Gastroesophageal sphincter (tissue), 4 donors: ENCODE results near the gene CCDC97. TPM values are rescaled to one million over a fixed set of nuclear protein-coding genes. Genes with fewer than 3 reads are reported as not detected.

Experiments used
- ATAC-seq: fragments of 150-250 bp; one replicate; pipeline ENCODE4 v1.9.1; 2016; ENCODE audit warnings: mild to moderate bottlenecking, moderate library complexity
- H3K27ac ChIP-seq, 4 donors: fragments of 200-600 bp; sonication (generic) in 3 of 4; 1 replicate in 3 of 4; 2 replicates in 1 of 4; pipeline ENCODE4 v1.5.1; 2016 to 2019
- H3K27me3 ChIP-seq: fragments of 200-600 bp; sonication (generic); one replicate; pipeline ENCODE4 v1.5.1; 2019
- H3K36me3 ChIP-seq, 2 donors: fragments of 200-600 bp; sonication (generic); one replicate each; pipeline ENCODE4 v1.5.1; 2019; ENCODE audit warnings: control low read depth in 1 of 2
- H3K4me1 ChIP-seq, 3 donors: fragments of 200-600 bp; sonication (generic); 1 replicate in 2 of 3; 2 replicates in 1 of 3; pipeline ENCODE4 v1.5.1; 2016 to 2019; ENCODE audit warnings: control low read depth in 2 of 3
- H3K4me3 ChIP-seq, 2 donors: fragments of 200-600 bp; sonication (generic); one replicate each; pipeline ENCODE4 v1.5.1; 2019; ENCODE audit warnings: mild to moderate bottlenecking in 1 of 2, moderate library complexity in 1 of 2
- H3K9me3 ChIP-seq, 3 donors: fragments of 200-600 bp; sonication (generic); one replicate each; pipeline ENCODE4 v1.5.1; 2017 to 2019; ENCODE audit warnings: control low read depth in 2 of 3
- EP300 ChIP-seq: sonication (generic); formaldehyde crosslinking; IDR thresholded peaks from one replicate; pipeline ENCODE4 v1.6.1; 2017; ENCODE audit warnings: antibody characterized with exemption, mild to moderate bottlenecking
- POLR2A ChIP-seq, 2 donors: fragments of 450-650 bp; IDR thresholded peaks; one replicate each; pipeline ENCODE4 v1.6.1; 2017; ENCODE audit warnings: antibody characterized with exemption in 2 of 2, mild to moderate bottlenecking in 2 of 2, moderate library complexity in 1 of 2
- POLR2AphosphoS5 ChIP-seq: sonication (generic); formaldehyde crosslinking; IDR thresholded peaks from one replicate; pipeline ENCODE4 v1.6.1; 2017; ENCODE audit warnings: antibody characterized with exemption
- WGBS, 2 donors: methylation state at CpG; one replicate each; pipeline ENCODE4 v1.1.5; 2018; ENCODE audit warnings: low coverage in 1 of 2; 5-methylcytosine and 5-hydroxymethylcytosine counted together
- total RNA-seq, 4 donors: library from RNA; depleted of rRNA; stranded (reverse); fragments of >200 nt; gene quantifications; one replicate each; pipeline ENCODE4 v1.1.0, GENCODE V29; 2016
- TF ChIP-seq, protein P1 (sequence below), 4 experiments: fragments of 200-600 bp in 2 of 4; fragments of 450-650 bp in 2 of 4; sonication (generic) in 1 of 4; IDR thresholded peaks; one replicate each; pipeline ENCODE4 v1.5.1; 2017 to 2019; ENCODE audit warnings: antibody characterized with exemption in 4 of 4, mild to moderate bottlenecking in 2 of 4, moderate library complexity in 2 of 4

Gene CCDC97
- total RNA-seq, 4 donors from 2014 or later: 11.6 to 18.9 (median 15.9) TPM

DNA sequence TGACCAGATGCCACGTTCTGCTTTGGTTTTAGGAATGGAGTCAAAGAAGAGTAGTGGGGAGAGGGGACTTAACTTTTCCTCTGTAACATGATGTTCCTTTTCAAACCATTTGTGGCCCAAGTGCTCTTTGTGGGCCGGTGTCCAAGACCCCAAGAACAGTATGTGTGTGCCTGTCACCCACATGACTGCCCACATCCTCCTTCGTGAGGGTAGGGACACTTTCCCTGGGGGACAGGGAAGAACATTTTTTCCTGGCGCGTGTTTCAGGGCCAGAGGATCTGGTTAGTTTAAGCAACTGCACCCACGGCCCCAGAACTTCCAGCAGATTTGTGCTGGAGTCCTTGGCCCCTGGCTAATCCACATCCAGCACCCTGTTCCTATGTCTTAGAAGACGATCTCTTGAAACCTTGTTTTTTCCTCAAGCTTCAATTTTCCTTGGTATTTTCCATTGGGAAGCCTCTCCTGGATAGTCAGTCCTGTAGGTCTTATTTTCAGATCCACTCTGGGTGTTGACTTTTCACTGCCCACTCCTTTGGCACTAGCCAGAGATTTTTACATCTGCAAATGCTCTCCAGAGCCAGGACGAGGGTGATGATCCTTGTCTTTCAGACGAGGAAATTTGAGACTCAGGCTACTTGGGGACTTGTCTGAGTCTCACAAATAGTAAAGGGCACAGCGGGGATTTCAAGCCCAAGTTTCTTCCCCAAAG is 10.8 kb upstream of the CCDC97 start:
- H3K4me1 ChIP-seq: peaks cover 9 to 63% (median 39%) of the 10 kb centered on the region in 3 donors
- 21 to 36% methylated on average over 6 to 10 of the region's 10 CpGs for WGBS, 2 donors

DNA sequence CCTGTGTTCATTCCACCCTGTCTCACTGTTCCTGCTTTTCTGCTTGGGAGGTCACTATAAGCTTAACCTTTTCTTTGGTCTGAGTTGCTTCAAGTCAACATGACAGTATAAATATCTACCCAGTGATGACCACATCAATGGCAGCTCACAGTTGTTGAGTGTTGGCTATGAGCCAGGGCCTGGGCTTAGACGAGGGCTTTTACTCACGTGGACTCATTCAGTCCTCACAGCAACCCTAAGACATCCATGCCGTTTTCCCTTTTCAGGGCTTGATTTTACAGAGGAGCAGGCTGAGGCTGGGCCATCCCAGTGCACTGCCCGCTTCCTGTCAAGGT is 10.2 kb upstream of the CCDC97 start:
- H3K27me3 ChIP-seq: no peaks in the 10 kb centered on the region
- no peaks in the 10 kb centered on the region for H3K9me3 ChIP-seq
- H3K36me3 ChIP-seq: peaks cover 0 to 80% of the 10 kb centered on the region in 2 donors
- peak; percentile 53 for ATAC-seq
- H3K27ac ChIP-seq: peak overlapping the region; percentile 24 to 82 (median 79)
- TF ChIP-seq EP300 (no peak), POLR2AphosphoS5 (peak; percentile 80)
- TF ChIP-seq, protein P1, sequence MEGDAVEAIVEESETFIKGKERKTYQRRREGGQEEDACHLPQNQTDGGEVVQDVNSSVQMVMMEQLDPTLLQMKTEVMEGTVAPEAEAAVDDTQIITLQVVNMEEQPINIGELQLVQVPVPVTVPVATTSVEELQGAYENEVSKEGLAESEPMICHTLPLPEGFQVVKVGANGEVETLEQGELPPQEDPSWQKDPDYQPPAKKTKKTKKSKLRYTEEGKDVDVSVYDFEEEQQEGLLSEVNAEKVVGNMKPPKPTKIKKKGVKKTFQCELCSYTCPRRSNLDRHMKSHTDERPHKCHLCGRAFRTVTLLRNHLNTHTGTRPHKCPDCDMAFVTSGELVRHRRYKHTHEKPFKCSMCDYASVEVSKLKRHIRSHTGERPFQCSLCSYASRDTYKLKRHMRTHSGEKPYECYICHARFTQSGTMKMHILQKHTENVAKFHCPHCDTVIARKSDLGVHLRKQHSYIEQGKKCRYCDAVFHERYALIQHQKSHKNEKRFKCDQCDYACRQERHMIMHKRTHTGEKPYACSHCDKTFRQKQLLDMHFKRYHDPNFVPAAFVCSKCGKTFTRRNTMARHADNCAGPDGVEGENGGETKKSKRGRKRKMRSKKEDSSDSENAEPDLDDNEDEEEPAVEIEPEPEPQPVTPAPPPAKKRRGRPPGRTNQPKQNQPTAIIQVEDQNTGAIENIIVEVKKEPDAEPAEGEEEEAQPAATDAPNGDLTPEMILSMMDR (IDR thresholded peaks at IDR 0.05): no peak
- H3K4me3 ChIP-seq: no peak overlapping the region
- WGBS, 2 donors: 17% methylated on average over 2 of the region's 4 CpGs; no CpG with 5 or more reads in 1 of the 2 donors
- peaks cover 9 to 68% (median 39%) of the 10 kb centered on the region in 3 donors for H3K4me1 ChIP-seq

More for the DNA sequence above, 10.8 kb upstream of the CCDC97 start:
- TF ChIP-seq POLR2A (IDR thresholded peaks at IDR 0.05) (no peak), POLR2AphosphoS5 (peak; percentile 29)
- Histone ChIP-seq H3K9me3 (no peaks in the 10 kb centered on the region), H3K36me3 (peaks cover 0 to 80% of the 10 kb centered on the region in 2 donors), H3K27me3 (no peaks in the 10 kb centered on the region), H3K27ac (peak overlapping the region; percentile 24 to 82 (median 79)), H3K4me3 (no peak overlapping the region)
- ATAC-seq: peak; percentile 25

DNA sequence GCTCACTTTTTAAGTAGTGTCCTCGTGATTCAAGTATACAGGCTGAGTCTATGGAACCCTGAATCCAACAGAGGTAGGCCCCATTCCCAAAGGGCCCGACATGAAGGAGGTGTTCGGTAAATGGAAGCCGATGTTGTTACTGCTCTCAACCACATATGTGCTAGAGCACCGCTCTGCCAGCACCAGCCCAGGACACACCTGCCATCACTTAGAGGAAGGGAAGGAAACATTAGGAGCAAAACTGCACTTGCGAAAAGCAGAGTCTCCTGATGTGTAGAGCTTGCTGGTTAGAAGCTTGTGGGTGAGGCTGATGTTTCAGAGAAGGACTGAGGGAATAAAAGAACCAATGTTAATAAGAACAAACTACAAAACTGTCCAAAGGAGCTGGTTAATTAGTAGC is 9.4 kb upstream of the CCDC97 start:
- TF ChIP-seq, protein P1 (IDR thresholded peaks at IDR 0.05): no peak
- TF ChIP-seq EP300 (no peak), POLR2A (IDR thresholded peaks at IDR 0.05) (no peak), POLR2AphosphoS5 (no peak)
- Histone ChIP-seq H3K27ac (peak overlapping the region; percentile 24 to 82 (median 79)), H3K4me1 (peaks cover 9 to 68% (median 39%) of the 10 kb centered on the region in 3 donors), H3K9me3 (no peaks in the 10 kb centered on the region), H3K4me3 (no peak overlapping the region), H3K27me3 (no peaks in the 10 kb centered on the region), H3K36me3 (peaks cover 0 to 80% of the 10 kb centered on the region in 2 donors)
- ATAC-seq: no peak
- 75 to 85% methylated on average over 4 to 6 of the region's 6 CpGs for WGBS, 2 donors

DNA sequence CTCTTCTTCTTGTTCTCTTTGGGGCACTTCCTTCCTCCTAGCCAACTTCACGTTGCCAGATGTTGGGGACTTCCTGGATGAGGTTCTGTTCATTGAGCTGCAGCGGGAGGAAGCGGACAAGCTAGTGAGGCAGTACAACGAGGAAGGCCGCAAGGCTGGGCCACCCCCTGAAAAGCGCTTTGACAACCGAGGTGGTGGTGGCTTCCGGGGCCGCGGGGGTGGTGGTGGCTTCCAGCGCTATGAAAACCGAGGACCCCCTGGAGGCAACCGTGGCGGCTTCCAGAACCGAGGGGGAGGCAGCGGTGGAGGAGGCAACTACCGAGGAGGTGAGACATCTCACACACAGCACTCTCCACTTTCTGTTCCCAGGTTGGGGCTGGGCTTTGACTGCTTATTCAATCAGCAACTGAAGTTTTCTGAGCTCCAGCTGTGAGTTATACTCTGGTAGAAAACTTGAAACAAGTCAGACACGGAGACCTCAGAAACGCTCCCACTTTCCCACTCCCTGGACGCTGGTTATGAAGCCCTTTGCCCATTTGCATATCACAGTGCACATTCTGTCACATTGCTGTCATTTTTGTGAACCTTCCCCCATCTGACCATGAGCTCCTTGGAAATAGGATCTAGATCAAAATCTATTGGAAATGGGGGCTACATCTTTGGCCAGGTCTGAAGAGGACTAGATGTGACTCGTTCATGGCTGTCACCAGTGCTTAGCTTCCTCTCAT is 7.2 kb upstream of the CCDC97 start:
- peak overlapping the region in 1 of 2 donors; percentile 14 for H3K4me3 ChIP-seq
- no peaks in the 10 kb centered on the region for H3K27me3 ChIP-seq
- peaks cover 0 to 79% of the 10 kb centered on the region in 2 donors for H3K36me3 ChIP-seq
- H3K27ac ChIP-seq: peak overlapping the region in 2 of 4 donors; percentile 47 to 61
- ATAC-seq: no peak
- WGBS, 2 donors: 73 to 81% methylated on average over 4 of the region's 21 CpGs
- no peak for TF ChIP-seq POLR2AphosphoS5
- TF ChIP-seq, protein P1 (IDR thresholded peaks at IDR 0.05): no peak
- TF ChIP-seq POLR2A (IDR thresholded peaks at IDR 0.05): no peak
- peaks cover 0 to 58% (median 31%) of the 10 kb centered on the region in 3 donors for H3K4me1 ChIP-seq
- no peaks in the 10 kb centered on the region for H3K9me3 ChIP-seq

DNA sequence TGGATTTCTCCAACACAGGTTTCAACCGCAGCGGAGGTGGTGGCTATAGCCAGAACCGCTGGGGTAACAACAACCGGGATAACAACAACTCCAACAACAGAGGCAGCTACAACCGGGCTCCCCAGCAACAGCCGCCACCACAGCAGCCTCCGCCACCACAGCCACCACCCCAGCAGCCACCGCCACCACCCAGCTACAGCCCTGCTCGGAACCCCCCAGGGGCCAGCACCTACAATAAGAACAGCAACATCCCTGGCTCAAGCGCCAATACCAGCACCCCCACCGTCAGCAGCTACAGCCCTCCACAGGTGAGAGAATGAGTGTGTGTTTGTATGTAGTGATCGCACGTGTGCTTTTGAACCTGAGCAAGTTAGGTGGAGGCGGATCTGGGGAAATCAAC is 6.0 kb upstream of the CCDC97 start:
- H3K4me1 ChIP-seq: peaks cover 2 to 58% (median 30%) of the 10 kb centered on the region in 3 donors
- peak overlapping the region in 2 of 4 donors; percentile 39 to 58 for H3K27ac ChIP-seq
- H3K27me3 ChIP-seq: no peaks in the 10 kb centered on the region
- peaks cover 0 to 82% of the 10 kb centered on the region in 2 donors for H3K36me3 ChIP-seq
- no peak for TF ChIP-seq POLR2A (IDR thresholded peaks at IDR 0.05)
- no peak for TF ChIP-seq EP300
- no peak for TF ChIP-seq POLR2AphosphoS5
- TF ChIP-seq, protein P1 (IDR thresholded peaks at IDR 0.05): no peak
- 79 to 89% methylated on average over 5 to 9 of the region's 14 CpGs for WGBS, 2 donors
- no peaks in the 10 kb centered on the region for H3K9me3 ChIP-seq
- peak overlapping the region in 1 of 2 donors; percentile 4 for H3K4me3 ChIP-seq
- no peak for ATAC-seq
